K562 (cell line): ENCODE measurements around the gene PLXNA2. TPM values are rescaled to one million over a fixed set of nuclear protein-coding genes. Genes with fewer than 3 reads are reported as not detected.

ENCODE experiments used
- FOXJ2 ChIP-seq: fragments of 200-800 bp; sonication (Bioruptor generic); IDR thresholded peaks from 2 replicates; pipeline ENCODE4 v1.6.1; 2016; ENCODE audit warnings: missing genetic modification characterization, missing compliant biosample characterization
- GATAD2B ChIP-seq: fragments of 450-650 bp; IDR thresholded peaks from 2 replicates; pipeline ENCODE4 v1.6.1; 2017; ENCODE audit warnings: mild to moderate bottlenecking, borderline replicate concordance
- HINFP ChIP-seq: fragments of 450-650 bp; conservative IDR thresholded peaks from 2 replicates; pipeline ENCODE4 v1.6.1; 2016; ENCODE audit warnings: missing genetic modification characterization, low read depth, mild to moderate bottlenecking, control low read depth, missing compliant biosample characterization
- PPARD ChIP-seq: fragments of 250-450 bp; sonication (Bioruptor Pico); IDR thresholded peaks from 2 replicates; pipeline ENCODE4 v1.8.0; 2022; ENCODE audit warnings: inconsistent platforms, mild to moderate bottlenecking, moderate library complexity
- REST ChIP-seq, 2 experiments: fragments of 450-650 bp; formaldehyde crosslinking in 1 of 2; IDR thresholded peaks; 2 replicates each; pipeline versions ENCODE4 v1.4.0 to v1.6.1; 2014 to 2020; ENCODE audit warnings: mild to moderate bottlenecking in 2 of 2, borderline replicate concordance in 1 of 2, low read depth in 1 of 2
- ZBED1 ChIP-seq: IDR thresholded peaks from 2 replicates; pipeline ENCODE4 v1.6.1; 2014
- polyA plus RNA-seq, 8 experiments: library from polyadenylated mRNA; depleted of rRNA in 4 of 8; stranded (reverse) in 5 of 8; unstranded in 3 of 8; fragments of >200 nt; fragmentation: Nextera tagmentation in 2 of 8; fragmentation: Illumina TruSeq in 1 of 8; extraction: Ambion mirVana in 2 of 8; extraction: Trizol in 1 of 8; gene quantifications; 2 replicates each; pipeline versions ENCODE4 v1.2.1 to v1.2.3, GENCODE V29; 2011 to 2014; ENCODE audit warnings: inconsistent platforms in 1 of 8, missing spikeins in 1 of 8
- total RNA-seq, 7 experiments: library from RNA; depleted of rRNA in 6 of 7; stranded (reverse); fragments of >200 nt in 6 of 7; fragmentation: Illumina TruSeq in 2 of 7; extraction: Trizol in 2 of 7; gene quantifications; 2 replicates each; pipeline versions ENCODE4 v1.2.1 to v1.2.3, GENCODE V29; 2011 to 2021; ENCODE audit warnings: low replicate concordance in 1 of 7

PLXNA2 gene
- total and polyA plus RNA-seq, 9 of the 15 experiments (the other 6 are each of a cell fraction or from before 2014, with no cell fraction given): 0.01 to 1.3 (median 0.32) TPM

- TF ChIP-seq REST (IDR thresholded peaks at IDR 0.05; ENCODE audit: borderline replicate concordance) (no peak; the same call in 1 of the 2 replicates), REST (CRISPR knock-in tag; IDR thresholded peaks at IDR 0.05; ENCODE audit: low read depth) (no peak), ZBED1 (no peak), FOXJ2 (no peak), GATAD2B (0 out of 2 replicates have a peak, but pooled peaks have one; percentile 10), HINFP (0 out of 2 replicates have a peak, but pooled peaks have one; percentile 23), PPARD (CRISPR knock-in tag) (no peak)
These were observed 8.0 kb downstream of the PLXNA2 start (continued) for GRCh38 chr1:208235982-208236761.
